HG03575 (cell line): ENCODE data around the gene KCTD1.

Source experiments
- ATAC-seq: cut with Tn5 transposase; IDR thresholded peaks from one replicate; pipeline ENCODE4 v1.9.1; 2021; ENCODE audit not compliant: unreplicated experiment, insufficient number of reproducible peaks, low FRiP score; ENCODE audit errors: extremely low read depth

KCTD1 gene

DNA sequence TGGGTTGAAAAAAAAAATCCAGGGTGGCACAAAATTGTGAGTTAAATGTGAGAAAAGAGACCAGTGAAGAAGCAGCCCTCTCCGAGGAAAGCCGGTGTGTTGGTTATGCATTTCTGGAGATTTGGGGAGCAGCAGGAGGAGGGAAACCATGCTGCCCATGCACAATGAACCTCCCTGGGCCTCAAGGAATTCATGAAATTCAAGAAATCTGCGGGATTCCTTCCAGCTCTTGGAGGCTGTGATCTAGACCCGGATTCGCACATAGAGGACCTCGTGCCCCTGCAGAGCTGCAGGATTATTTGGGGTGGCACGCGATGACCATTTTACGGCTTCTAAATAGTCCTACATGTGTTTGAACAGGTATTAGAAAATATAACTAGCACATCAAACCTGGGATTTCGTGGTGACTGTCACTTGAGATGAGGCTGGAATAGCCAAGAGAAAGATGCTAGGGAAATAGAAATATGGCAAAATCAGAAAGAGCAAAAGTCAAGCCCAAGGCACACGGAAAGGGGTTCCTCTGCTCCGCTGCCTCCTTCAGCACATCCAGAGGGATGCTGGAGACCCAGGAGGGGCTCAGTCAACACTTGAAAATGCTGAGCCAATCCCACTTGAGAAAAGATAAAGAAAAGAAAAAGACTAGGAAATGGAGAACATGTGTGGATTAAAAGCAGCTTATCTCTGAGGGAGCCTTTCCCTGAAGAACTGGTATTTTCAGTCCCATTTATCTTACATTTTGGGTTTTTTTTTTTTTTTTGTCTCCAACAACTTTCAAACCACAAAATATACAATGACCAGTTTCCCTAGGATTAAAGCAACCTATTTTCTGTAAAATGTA is 22.0 kb downstream of the KCTD1 start:
- ATAC-seq, result no peak

DNA sequence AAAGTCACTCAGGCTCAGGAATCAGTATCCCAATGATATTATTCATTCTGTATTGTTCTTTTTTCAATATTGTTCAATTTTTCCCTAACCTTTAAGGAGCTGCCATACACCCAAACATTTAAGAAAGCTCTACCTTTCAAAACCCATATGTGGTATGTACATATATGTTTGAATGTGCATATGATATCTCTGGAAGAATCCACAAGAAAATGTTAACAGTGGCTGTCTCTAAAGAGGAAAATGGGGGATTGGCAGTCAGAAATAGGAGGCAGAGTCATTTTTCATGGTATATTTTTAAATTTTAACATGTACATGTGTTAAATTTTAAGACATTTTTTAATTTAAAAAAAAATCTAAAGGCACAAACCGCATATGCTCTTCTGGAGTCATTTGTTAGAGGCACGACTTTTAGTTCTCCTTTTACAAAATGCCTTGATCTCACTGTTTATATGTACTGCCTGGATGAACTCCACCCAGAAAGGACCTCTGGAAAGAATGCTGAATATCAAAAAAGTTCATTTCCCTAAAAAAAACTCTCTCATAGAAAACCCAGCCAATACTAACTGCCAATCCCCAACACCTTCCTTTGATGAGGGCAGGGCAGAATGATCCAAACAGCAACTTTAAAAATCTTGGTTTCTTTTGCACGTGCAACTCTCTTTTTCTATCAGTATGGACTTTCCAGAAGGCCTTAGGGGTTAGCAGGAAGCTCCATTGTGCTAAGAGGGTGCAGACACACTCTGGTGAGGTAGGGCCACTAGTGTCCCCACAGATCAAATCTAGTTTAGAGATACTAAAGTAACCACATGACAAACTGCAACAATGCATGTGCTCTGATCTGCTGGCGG is 23.6 kb downstream of the KCTD1 start:
- no peak for ATAC-seq

DNA sequence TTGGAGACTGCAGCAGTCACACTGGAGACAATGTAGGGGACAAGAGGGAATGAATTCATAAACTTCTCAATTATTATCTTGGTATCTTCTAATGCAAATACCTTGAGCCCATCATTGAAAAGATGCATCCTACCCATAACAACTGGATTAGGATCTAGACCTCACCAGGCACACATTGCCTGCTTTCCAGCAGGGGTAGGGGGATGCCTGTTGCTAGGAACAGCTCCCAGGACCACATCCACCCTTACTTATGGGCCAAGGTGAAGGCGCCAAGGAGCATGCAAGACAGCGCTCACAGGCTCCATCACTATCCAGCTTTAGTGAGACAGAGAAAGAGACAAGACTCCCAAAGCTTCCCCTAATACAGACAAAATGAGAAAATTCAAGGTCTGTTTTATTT is 24.4 kb downstream of the KCTD1 start:
- no peak for ATAC-seq

DNA sequence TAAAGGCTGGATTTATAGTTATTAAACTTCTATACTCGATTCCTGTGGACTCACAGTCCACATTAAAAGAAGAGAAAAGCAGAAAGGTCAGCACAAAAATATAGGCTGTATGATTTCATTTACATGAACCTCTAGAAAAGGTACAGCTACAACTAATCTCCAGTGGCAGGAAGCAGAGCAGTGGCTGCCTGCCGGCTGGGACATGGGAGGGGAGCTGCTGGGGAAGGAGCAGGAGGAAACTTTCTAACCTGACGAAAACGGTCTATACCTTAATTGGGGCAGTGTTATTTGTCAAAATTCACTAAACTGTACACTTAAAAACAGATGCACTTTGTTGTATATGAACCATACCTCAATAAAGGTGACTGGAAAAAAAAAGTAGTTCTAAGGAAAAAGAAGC is 26.7 kb downstream of the KCTD1 start:
- ATAC-seq, result no peak

DNA sequence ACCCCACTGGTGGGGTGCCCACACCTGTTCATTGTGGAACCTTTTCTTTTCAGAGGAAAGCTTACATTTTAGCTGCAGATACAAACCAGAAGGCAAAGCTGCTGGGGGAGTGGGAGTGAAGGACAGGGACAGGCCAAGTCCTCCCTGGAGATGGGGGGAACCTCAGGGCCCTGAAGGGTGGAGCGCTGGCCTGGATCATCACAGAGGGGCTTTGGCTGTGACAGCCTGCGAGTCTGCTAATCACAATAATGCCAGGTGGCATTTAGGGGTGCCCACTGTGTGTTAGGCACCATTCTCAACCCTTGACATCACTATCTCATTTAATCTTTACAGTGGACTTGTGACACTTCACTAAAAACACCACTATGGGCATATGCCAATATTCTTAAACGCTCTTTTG is 27.4 kb downstream of the KCTD1 start:
- no peak for ATAC-seq

DNA sequence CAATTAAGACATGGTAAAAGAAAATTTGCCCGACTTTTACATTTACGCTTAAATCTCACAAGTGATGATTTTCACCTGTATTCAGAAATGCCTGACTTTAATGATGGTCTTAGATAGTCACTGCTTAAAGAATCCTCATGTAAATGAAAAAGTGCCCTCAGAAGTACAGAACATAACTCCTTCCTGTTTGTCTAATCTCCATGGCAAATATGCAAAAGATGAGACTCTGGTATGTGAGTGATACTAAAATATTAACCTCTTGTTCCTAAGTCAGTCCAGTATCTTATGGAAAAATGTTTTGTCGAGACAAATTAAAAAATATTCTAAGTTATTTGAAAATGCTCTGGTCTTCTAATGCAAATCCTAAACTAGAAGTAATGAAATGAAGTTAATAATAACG is 29.2 kb downstream of the KCTD1 start:
- no peak for ATAC-seq

DNA sequence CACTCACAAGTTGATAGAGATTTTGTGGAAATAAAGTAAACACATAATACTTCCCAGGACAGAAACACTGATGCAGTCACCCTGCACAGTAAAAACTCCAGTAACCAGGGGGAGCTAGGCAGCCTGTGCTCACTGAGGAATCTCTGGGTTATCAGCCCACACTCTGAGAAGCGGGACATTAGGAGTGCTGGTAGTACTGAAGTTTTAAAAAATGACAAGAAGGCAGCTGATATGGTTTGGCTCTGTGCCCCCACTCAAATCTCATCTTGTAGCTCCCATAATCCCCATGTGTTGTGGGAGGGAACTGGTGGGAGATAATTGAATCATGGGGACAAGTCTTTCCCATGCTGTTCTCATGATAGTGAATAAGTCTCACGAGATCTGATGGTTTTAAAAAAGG is 31.4 kb downstream of the KCTD1 start:
- ATAC-seq, result no peak

DNA sequence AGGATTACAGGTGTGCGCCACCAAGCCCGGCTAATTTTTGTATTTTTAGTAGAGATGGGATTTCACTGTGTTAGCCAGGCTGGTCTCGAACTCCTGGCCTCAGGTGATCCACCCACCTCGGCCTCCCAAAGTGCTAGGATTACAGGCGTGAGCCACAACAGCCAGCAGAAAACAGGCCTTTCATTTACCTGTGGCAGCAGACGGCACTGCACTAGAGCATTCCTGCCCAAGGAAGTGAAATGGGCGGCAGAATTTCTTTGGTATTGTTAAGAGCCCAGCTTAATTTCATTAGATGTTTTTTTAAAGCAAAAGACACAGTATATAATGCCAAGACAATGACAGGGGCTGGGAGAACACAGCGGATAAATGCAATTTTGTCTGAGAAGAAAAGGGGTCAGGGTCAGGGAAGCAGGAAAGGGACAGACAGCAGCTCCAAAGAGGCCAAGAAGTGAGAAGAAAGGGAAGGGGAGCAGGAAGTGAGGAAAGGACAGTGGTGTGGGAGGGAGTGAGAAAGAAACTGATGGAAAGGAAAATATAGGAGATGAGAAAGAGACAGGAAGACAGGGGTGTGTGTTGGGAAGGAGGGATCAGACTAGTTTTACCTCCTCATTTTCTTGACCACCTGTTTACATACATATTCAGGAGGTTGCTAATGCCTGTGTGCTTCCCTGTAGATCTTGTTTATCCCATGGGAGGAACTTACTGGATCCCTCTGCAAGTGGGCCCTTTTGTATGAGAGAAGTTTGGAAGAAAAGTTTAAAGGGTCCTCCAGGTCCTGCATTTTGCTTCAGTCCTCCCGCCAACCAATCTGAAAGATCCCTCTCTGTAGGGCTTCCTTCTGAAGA is 32.5 kb downstream of the KCTD1 start:
- ATAC-seq, result no peak

DNA sequence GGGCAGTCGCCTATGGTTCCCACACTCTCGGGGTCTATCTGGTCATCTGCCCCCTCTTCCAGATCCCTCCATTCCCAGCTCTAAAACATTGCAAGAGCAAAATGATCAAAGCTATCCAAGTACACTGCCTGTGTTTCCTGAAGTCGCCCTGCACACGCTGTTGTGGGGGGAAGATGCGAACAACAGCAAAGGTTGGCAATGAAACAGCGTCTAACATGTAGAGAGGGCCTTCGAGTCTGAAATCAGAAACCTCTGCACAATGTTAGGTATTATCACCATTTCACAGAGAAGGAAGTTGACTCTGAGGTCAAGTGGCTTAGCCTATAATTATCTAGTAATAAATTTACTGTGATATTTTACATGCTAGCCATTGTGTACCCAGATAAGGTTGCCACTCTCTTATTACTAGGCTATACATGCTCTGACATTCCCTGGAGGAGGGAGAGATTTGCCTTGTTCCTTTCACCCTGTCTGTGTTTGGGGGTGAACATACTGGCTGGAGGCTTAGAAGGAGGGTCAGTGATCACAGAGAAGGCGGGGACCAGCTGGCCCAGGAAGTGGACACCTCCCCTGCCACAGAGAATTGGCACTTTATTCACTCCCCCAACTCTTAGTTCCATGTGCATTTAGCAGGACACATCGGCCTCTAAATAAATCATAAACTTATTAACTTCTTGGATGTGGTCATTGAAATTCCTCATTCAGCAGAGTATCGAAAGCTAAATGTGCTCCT is 36.8 kb downstream of the KCTD1 start:
- ATAC-seq, result no peak

DNA sequence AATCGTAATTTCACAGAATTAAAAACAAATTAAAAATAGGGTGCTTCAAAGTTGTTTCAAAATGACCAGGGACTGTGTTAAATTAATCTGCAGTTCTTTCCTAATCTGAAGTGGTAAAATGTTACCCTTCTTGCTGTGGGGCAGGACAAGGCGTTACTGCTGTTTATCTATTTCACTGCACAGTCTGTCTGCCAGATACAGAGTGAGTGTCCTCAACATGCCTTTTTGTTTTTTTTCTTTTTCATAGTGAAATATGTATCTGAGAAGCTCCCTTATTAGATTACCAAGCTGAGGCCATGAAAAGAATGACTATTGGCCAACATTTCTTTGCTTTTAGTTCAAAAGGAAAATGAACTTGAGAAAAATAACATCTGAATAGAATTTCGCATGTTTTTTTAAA is 38.0 kb downstream of the KCTD1 start:
- no peak for ATAC-seq

DNA sequence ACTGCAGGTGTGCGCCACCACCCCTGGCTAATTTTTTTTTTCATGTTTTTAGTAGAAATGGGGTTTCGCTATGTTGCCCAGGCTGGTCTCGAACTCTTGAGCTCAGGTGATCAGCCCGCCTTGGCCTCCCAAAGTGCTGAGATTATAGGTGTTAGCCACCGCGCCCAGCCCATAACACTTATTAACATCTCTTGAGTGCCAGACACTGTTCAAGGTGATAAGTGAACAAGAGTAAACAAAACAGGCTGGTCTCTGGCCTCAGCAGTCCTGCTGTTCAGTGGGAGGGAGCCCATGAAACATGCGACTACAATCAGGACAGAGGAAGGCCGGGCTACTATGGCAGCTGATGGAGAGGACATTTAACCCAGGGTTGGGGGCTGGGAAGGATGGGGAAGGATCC is 42.3 kb downstream of the KCTD1 start:
- ATAC-seq, result no peak

DNA sequence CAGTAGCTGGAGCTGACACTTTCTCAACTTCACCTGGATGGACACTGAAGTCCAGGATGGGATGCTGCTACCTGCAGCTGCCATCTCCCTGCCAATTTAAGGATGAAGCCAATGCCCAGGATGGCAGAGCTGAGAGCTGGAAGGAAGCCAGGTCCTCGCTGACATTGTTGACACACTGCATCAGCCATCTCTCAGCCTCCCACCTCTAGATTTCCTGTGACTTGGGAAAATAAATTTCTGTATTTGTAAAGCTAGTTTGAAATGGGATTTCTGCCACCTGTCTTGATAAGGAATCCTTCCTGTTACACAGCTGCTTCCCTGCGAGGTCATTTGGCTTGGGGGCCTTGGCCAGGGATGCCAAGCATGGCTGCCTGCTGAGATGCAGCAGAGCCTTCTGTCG is 43.5 kb downstream of the KCTD1 start:
- no peak for ATAC-seq

DNA sequence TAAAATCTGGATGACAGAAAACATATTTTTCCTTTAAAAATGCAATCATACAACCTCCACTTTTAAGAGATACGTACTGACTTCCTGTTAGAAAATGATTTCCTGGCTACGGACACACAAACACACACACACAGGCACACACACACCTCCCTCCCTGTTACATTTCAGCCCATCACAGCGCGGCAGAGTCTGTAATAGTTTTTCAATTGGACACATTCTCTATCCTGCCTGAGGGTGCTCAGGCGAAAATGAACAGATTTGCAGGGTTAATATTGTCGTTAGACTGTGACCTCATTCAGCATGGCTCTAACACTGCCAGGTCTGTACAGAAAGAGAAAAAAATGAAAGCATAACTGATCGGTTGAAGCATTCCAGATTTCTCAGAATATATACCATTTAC is 45.0 kb downstream of the KCTD1 start:
- ATAC-seq, result no peak

DNA sequence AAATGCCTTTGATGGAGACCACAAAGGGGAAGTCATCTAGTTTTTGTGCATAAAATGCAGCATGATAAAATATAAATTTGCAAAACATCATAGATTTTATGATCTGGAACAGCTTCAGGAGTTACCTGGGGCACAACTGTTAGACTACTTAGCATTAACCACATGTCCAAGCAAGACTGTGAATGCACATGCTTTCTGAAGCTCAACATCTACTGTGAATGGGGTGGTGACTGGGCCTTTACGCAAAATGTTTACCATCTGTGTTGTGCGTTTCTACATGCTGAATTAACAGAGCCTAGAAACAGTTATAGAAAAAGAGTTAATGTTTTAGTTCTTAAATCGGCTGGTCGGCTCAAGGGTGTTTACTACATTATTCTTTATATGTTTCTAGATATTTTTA is 45.5 kb downstream of the KCTD1 start:
- ATAC-seq, result no peak

DNA sequence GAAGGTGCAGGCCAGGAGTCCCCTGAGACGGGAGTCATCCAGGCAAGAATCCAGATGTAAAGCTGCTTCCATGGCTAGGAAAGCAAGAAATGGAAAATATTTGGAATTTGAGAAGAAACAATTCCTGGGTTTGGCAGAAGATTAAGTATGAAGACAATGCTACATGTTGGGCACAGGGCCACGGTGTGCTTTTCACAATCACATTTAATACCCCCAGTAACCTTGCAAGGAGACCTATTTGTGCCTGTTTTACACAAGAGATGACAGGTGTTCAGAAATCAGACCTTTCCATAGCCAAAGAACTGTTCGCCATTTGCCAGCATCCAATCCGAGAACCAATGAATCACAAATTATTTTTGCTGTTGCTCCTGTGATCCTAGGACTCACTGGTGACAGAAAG is 50.5 kb downstream of the KCTD1 start:
- no peak for ATAC-seq

DNA sequence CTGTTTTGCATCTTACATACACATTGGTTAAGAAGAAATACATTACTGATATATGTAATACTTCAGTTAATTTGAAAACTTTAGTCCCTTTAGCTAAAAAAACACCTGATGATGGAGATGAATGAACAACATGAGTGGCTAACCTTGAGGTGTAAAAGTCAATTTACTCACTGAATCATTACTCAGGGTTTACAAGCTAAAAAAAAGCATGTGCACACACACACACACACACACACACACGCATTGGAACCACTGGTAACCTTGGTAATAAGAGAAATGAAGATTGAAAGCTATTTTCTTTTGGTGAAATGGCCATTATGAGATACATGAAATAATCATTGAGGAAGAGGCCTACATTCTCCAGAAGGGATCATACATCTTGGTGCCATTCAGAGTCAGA is 51.8 kb downstream of the KCTD1 start:
- no peak for ATAC-seq

DNA sequence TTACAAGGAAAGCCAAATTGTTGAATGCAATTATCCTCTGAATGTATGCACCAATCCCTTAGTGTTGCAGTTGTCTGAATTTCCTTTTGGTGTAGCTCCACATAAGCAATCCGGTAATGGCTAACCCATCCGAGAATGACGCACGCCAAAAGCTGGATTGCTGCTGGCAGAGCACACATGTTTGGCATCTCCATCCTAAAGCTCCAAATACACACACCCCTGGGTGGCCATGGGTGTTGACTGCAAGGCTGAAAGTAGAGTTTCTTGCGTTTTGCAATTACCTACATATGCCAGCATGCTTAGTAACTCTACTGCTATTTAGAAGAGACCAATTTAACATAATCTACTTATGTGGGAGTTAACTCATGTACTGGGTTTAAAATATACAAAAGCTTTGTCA is 53.1 kb downstream of the KCTD1 start:
- ATAC-seq, result no peak

DNA sequence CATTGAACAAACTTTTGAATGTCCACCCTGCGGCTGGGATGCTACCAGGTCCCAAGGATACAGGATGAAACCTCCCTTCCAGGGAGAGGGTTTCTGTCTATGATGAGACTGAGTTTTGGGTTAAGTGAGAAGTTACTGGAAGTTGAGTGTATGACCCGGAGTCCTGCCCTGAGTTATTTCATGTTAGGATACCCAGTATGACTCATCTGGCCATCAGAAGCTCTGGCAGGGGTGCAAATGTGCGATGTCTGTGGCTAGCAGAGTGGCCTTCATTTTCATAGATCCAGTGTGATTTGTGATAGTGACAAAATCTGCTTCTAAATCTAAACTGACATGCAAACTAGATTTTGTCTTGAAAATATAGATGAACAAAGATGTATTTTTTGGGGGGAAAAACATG is 55.3 kb downstream of the KCTD1 start:
- no peak for ATAC-seq
